HEK293 (cell line): ENCODE data around the gene OSBP2.

Experiments used
- CTCF ChIP-seq: fragments of 450-650 bp; formaldehyde crosslinking; IDR thresholded peaks from 2 replicates; pipeline ENCODE4 v1.5.1; 2016; ENCODE audit warnings: missing biosample characterization, missing genetic modification characterization
- KLF8 ChIP-seq: fragments of 450-650 bp; formaldehyde crosslinking; IDR thresholded peaks from 2 replicates; pipeline ENCODE4 v1.5.1; 2016; ENCODE audit warnings: missing biosample characterization, missing genetic modification characterization
- KLF9 ChIP-seq: fragments of 450-650 bp; formaldehyde crosslinking; IDR thresholded peaks from 2 replicates; pipeline ENCODE4 v1.5.1; 2016; ENCODE audit warnings: missing biosample characterization, missing genetic modification characterization, low read depth
- SP2 ChIP-seq: fragments of 450-650 bp; formaldehyde crosslinking; IDR thresholded peaks from 2 replicates; pipeline ENCODE4 v1.5.1; 2016; ENCODE audit warnings: missing biosample characterization, missing genetic modification characterization
- ZNF18 ChIP-seq: fragments of 450-650 bp; formaldehyde crosslinking; IDR thresholded peaks from 2 replicates; pipeline ENCODE4 v1.5.1; 2016; ENCODE audit warnings: missing biosample characterization, missing genetic modification characterization
- ZNF558 ChIP-seq: fragments of 450-650 bp; formaldehyde crosslinking; IDR thresholded peaks from 2 replicates; pipeline ENCODE4 v1.5.1; 2016; ENCODE audit warnings: missing biosample characterization, missing genetic modification characterization
- ZNF645 ChIP-seq: fragments of 450-650 bp; formaldehyde crosslinking; IDR thresholded peaks from 2 replicates; pipeline ENCODE4; 2016; ENCODE audit warnings: missing biosample characterization, missing genetic modification characterization
- ZNF777 ChIP-seq: fragments of 450-650 bp; formaldehyde crosslinking; IDR thresholded peaks from 2 replicates; pipeline ENCODE4 v1.5.1; 2017; ENCODE audit warnings: missing biosample characterization, missing genetic modification characterization, borderline replicate concordance

- TF ChIP-seq ZNF18 (tag by site-specific recombination) (no peak), KLF8 (tag by site-specific recombination) (no peak), SP2 (tag by site-specific recombination) (no peak), CTCF (no peak), ZNF645 (no peak), KLF9 (tag by site-specific recombination) (no peak), ZNF777 (no peak), ZNF558 (tag by site-specific recombination) (no peak)
These were observed 47.9 kb downstream of the OSBP2 start for GRCh38 chr22:30742291-30743256.
